Gastroesophageal sphincter (tissue), 4 donors: Measurements from ENCODE around the gene SUN5. TPM values are rescaled to one million over a fixed set of nuclear protein-coding genes. Genes with fewer than 3 reads are reported as not detected.
"Not testable (repeated sequence)": the region's sequence is repeated elsewhere in the genome, so short reads cannot be mapped to it uniquely, and the experiment has no call there.

Source experiments
- ATAC-seq: fragments of 150-250 bp; one replicate; pipeline ENCODE4 v1.9.1; 2016; ENCODE audit warnings: mild to moderate bottlenecking, moderate library complexity
- H3K27ac ChIP-seq, 4 donors: fragments of 200-600 bp; sonication (generic) in 3 of 4; 1 replicate in 3 of 4; 2 replicates in 1 of 4; pipeline ENCODE4 v1.5.1; 2016 to 2019
- H3K27me3 ChIP-seq: fragments of 200-600 bp; sonication (generic); one replicate; pipeline ENCODE4 v1.5.1; 2019
- H3K36me3 ChIP-seq, 2 donors: fragments of 200-600 bp; sonication (generic); one replicate each; pipeline ENCODE4 v1.5.1; 2019; ENCODE audit warnings: control low read depth in 1 of 2
- H3K4me1 ChIP-seq, 3 donors: fragments of 200-600 bp; sonication (generic); 1 replicate in 2 of 3; 2 replicates in 1 of 3; pipeline ENCODE4 v1.5.1; 2016 to 2019; ENCODE audit warnings: control low read depth in 2 of 3
- H3K4me3 ChIP-seq, 2 donors: fragments of 200-600 bp; sonication (generic); one replicate each; pipeline ENCODE4 v1.5.1; 2019; ENCODE audit warnings: mild to moderate bottlenecking in 1 of 2, moderate library complexity in 1 of 2
- H3K9me3 ChIP-seq, 3 donors: fragments of 200-600 bp; sonication (generic); one replicate each; pipeline ENCODE4 v1.5.1; 2017 to 2019; ENCODE audit warnings: control low read depth in 2 of 3
- CTCF ChIP-seq, 4 experiments: fragments of 200-600 bp in 2 of 4; fragments of 450-650 bp in 2 of 4; sonication (generic) in 1 of 4; IDR thresholded peaks; one replicate each; pipeline ENCODE4 v1.5.1; 2017 to 2019; ENCODE audit warnings: antibody characterized with exemption in 4 of 4, mild to moderate bottlenecking in 2 of 4, moderate library complexity in 2 of 4
- EP300 ChIP-seq: sonication (generic); formaldehyde crosslinking; IDR thresholded peaks from one replicate; pipeline ENCODE4 v1.6.1; 2017; ENCODE audit warnings: antibody characterized with exemption, mild to moderate bottlenecking
- POLR2A ChIP-seq, 2 donors: fragments of 450-650 bp; IDR thresholded peaks; one replicate each; pipeline ENCODE4 v1.6.1; 2017; ENCODE audit warnings: antibody characterized with exemption in 2 of 2, mild to moderate bottlenecking in 2 of 2, moderate library complexity in 1 of 2
- POLR2AphosphoS5 ChIP-seq: sonication (generic); formaldehyde crosslinking; IDR thresholded peaks from one replicate; pipeline ENCODE4 v1.6.1; 2017; ENCODE audit warnings: antibody characterized with exemption
- WGBS, 2 donors: methylation state at CpG; one replicate each; pipeline ENCODE4 v1.1.5; 2018; ENCODE audit warnings: low coverage in 1 of 2; 5-methylcytosine and 5-hydroxymethylcytosine counted together
- total RNA-seq, 4 donors: library from RNA; depleted of rRNA; stranded (reverse); fragments of >200 nt; gene quantifications; one replicate each; pipeline ENCODE4 v1.1.0, GENCODE V29; 2016

Gene SUN5
- total RNA-seq, 4 donors from 2014 or later: not detected

GRCh38 chr20:32978009-32978335, 26.3 kb downstream of the SUN5 start:
- WGBS, 2 donors: 83 to 100% methylated on average over 1 to 4 of the region's 7 CpGs
- no peak for ATAC-seq
- H3K27ac ChIP-seq: no peak overlapping the region

GRCh38 chr20:32977281-32978008, 26.8 kb downstream of the SUN5 start:
- Histone ChIP-seq H3K4me3 (no peak overlapping the region), H3K36me3 (no peaks in the 10 kb centered on the region), H3K27me3 (peaks cover 16% of the 10 kb centered on the region), H3K27ac (no peak overlapping the region), H3K9me3 (no peaks in the 10 kb centered on the region), H3K4me1 (peaks cover 0 to 3% (median 0%) of the 10 kb centered on the region in 3 donors)
- WGBS, 2 donors: no CpG with 5 or more reads among the region's 13 CpGs
- TF ChIP-seq POLR2AphosphoS5: no peak
- ATAC-seq: no peak

More at GRCh38 chr20:32978009-32978335, 26.3 kb downstream of the SUN5 start:
- Histone ChIP-seq H3K4me1 (peaks cover 0 to 8% (median 0%) of the 10 kb centered on the region in 3 donors), H3K36me3 (no peaks in the 10 kb centered on the region), H3K27me3 (peaks cover 16% of the 10 kb centered on the region), H3K9me3 (no peaks in the 10 kb centered on the region), H3K4me3 (no peak overlapping the region)
- TF ChIP-seq EP300 (no peak), POLR2A (IDR thresholded peaks at IDR 0.05) (no peak), CTCF (IDR thresholded peaks at IDR 0.05) (no peak), POLR2AphosphoS5 (no peak)

DNA sequence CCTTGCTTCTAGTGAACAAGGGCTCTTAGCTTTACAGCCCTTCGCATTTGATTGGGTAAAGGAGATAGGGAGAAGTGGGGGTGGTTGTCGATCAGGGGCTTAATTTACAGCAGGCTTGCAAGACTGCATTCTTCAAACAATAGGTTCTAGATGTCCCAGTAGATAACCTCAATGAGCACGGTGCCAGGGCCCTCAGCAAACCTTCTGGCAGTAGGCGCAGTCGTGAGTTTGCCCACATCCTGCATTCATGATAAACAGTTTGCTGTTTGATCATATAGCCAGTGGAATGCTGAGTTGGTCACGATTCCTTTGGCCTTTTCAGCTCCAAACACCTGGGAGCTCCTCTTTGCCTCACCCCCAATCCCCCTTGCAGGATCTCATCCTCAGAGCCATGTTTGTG, 27.5 kb downstream of the SUN5 start:
- no peak for TF ChIP-seq POLR2AphosphoS5
- no peak for ATAC-seq
- Histone ChIP-seq H3K36me3 (no peaks in the 10 kb centered on the region), H3K27me3 (peaks cover 16% of the 10 kb centered on the region), H3K4me1 (no peaks in the 10 kb centered on the region), H3K9me3 (no peaks in the 10 kb centered on the region), H3K27ac (no peak overlapping the region), H3K4me3 (no peak overlapping the region)
- 78 to 92% methylated on average over 3 to 6 of the region's 6 CpGs for WGBS, 2 donors

DNA sequence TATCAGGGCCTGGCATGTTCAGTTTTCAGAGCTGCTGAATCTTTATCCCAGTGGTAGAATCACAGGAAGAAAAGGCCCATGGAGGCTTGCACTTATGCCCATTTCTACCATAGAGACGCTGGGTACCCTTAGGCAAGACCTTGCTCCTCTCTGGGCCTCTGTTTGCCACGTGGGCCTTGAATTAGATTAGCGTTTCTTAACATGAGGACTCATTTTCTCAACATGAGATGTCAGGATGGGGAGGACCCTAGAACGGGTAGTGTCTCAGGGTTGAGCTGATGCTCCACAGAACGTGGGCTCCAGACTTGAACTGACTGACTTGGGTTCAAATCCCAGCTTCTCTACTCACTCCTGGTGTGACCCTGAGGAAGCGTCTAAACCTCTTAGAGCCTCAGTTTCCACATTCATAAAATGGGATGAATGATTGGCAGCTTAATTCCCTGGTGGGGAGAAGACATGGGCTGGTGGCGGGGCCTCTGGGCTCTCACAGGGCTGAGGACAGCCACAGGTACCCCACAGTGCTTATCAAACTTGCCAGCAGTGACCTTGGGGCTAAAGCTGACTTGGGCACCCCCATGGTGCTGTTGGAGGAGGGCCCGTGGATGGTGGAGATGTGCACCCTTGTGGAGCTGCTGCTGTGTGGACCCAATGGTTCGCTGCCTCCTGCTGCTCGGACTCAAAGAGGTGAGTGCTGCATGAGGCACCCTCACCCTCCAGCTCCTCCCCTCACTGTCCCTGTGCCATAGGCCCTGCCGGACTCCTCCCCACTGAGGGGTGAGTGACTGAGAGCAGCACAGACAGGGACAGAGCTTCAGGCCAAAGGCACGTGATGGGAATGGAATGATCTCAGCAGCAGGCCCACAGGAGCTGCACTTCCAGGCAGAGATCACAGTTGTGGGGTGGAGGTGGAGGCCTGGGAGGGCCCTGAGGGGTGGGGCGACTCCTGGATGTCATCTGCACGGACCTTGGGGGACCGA, 28.2 kb downstream of the SUN5 start:
- no peaks in the 10 kb centered on the region for H3K4me1 ChIP-seq
- ATAC-seq: no peak
- no peaks in the 10 kb centered on the region for H3K36me3 ChIP-seq
- no peak overlapping the region for H3K4me3 ChIP-seq
- H3K27ac ChIP-seq: no peak overlapping the region
- no peaks in the 10 kb centered on the region for H3K9me3 ChIP-seq
- peaks cover 16% of the 10 kb centered on the region for H3K27me3 ChIP-seq
- TF ChIP-seq POLR2A (IDR thresholded peaks at IDR 0.05) (no peak), CTCF (IDR thresholded peaks at IDR 0.05) (no peak), EP300 (no peak), POLR2AphosphoS5 (no peak)
- WGBS, 2 donors: 82% methylated on average over 2 to 9 of the region's 15 CpGs

DNA sequence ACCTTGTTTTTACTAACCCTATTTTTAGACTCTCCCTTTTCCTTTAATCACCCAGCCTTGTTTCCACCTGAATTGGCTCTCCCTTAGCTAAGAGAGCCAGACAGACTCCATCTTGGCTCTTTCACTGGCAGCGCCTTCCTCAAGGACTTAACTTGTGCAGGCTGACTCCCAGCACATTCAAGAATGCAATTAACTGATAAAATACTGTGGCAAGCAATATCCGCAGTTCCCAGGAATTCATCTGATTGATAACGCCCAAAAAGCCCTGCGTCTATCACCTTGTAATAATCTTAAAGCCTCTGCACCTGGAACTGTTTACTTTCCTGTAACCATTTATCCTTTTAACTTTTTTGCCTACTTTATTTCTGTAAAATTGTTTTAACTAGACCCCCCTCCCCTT, 29.1 kb downstream of the SUN5 start:
- H3K36me3 ChIP-seq, ATAC-seq, H3K27me3 ChIP-seq, H3K4me1 ChIP-seq, H3K4me3 ChIP-seq, H3K27ac ChIP-seq, H3K9me3 ChIP-seq: not testable (repeated sequence)
- WGBS, 2 donors: 43 to 68% methylated on average over 4 of the region's 4 CpGs

- not testable (repeated sequence) for H3K27me3 ChIP-seq, ATAC-seq, H3K4me1 ChIP-seq, H3K9me3 ChIP-seq, H3K4me3 ChIP-seq, H3K27ac ChIP-seq, H3K36me3 ChIP-seq
- WGBS, 2 donors: 76% methylated on average over 8 of the region's 9 CpGs; no CpG with 5 or more reads in 1 of the 2 donors
Measured at GRCh38 chr20:32974204-32975064, 29.8 kb downstream of the SUN5 start.
